Measurements from ENCODE around the gene TMEM185B. TPM values are rescaled to one million over a fixed set of nuclear protein-coding genes. Genes with fewer than 3 reads are reported as not detected.
A peak's percentile ranks its signal among the peaks of the same experiment; 100 is the strongest.

The TMEM185B gene
- total and polyA plus RNA-seq, 10 of the 15 experiments (the other 5 are each of a cell fraction or from before 2014, with no cell fraction given), result 2.4 to 20.9 (median 14.5) TPM

DNA sequence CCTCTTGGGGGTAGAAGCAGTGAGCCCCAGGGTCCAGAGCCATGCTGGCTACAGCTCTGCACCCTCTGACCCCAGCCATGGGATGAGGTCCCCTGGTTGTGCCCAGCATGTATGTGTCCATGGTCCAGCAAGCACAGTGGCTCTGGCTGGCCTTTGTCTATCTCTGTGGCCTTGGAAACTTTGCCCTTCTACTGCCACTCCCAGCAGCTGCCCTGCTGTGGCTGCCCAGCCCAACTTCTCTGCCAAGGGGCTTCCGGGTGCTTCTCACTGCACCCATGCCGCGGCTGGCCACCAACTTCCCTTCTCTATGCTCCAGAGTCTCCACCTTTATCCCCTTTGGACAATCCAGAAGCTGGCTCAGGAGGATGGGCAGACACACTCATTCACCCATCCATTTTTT, 18.8 kb downstream of the TMEM185B start (continued):
- TF ChIP-seq, protein P1, sequence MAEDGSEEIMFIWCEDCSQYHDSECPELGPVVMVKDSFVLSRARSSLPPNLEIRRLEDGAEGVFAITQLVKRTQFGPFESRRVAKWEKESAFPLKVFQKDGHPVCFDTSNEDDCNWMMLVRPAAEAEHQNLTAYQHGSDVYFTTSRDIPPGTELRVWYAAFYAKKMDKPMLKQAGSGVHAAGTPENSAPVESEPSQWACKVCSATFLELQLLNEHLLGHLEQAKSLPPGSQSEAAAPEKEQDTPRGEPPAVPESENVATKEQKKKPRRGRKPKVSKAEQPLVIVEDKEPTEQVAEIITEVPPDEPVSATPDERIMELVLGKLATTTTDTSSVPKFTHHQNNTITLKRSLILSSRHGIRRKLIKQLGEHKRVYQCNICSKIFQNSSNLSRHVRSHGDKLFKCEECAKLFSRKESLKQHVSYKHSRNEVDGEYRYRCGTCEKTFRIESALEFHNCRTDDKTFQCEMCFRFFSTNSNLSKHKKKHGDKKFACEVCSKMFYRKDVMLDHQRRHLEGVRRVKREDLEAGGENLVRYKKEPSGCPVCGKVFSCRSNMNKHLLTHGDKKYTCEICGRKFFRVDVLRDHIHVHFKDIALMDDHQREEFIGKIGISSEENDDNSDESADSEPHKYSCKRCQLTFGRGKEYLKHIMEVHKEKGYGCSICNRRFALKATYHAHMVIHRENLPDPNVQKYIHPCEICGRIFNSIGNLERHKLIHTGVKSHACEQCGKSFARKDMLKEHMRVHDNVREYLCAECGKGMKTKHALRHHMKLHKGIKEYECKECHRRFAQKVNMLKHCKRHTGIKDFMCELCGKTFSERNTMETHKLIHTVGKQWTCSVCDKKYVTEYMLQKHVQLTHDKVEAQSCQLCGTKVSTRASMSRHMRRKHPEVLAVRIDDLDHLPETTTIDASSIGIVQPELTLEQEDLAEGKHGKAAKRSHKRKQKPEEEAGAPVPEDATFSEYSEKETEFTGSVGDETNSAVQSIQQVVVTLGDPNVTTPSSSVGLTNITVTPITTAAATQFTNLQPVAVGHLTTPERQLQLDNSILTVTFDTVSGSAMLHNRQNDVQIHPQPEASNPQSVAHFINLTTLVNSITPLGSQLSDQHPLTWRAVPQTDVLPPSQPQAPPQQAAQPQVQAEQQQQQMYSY (CRISPR knock-in tag; IDR thresholded peaks at IDR 0.05), result no peak

DNA sequence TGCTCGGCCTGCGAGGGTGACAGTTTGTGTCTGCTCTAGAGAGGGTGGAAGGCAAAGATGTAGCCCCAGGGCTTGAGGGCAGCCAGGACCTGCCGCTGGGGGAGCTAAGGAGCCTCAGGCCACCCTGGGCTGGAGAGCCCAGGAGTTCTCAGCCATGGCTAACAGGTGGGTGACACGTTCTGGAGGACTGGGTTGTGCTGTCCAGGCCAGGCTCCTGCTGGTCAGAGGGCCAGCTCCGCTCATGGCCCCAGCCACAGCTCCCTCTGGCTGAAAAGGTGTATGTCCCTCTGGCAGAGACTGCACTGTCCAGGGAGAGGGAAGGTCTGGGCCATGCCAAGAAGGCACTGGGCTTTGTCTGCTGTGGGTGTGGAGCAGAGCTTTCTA, 19.2 kb downstream of the TMEM185B start:
- DNase-seq (ENCODE audit: low read depth, low spot score), result no peak
- in situ Hi-C loops (cut with MboI), result loop anchor here (25.0 kb wide), 1 partner anchor 483 kb away; no protein-coding TSS in a partner anchor
- no peak for TF ChIP-seq RBBP5 (conservative IDR thresholded peaks at IDR 0.05)

More for the DNA sequence above, 19.2 kb downstream of the TMEM185B start:
- Histone ChIP-seq H3K36me3 (ENCODE audit: control insufficient read depth in 2 of 2, insufficient read depth in 2 of 2, low read length in 1 of 2) (no peaks in the 10 kb centered on the region), H3K4me2 (ENCODE audit: control insufficient read depth, insufficient read depth) (no peak overlapping the region), H3K27ac (ENCODE audit: control insufficient read depth, insufficient read depth) (no peak overlapping the region), H3K9me3 (replicated peaks; ENCODE audit: control insufficient read depth, insufficient read depth, low read length) (no peaks in the 10 kb centered on the region), H3K4me3 (no peak overlapping the region), H2AFZ (ENCODE audit: control insufficient read depth, low read depth, low read length) (no peak overlapping the region), H3K4me1 (ENCODE audit: control insufficient read depth, insufficient read depth, low read length) (no peaks in the 10 kb centered on the region), H4K20me1 (ENCODE audit: control insufficient read depth, insufficient read depth) (no peaks in the 10 kb centered on the region), H3K79me2 (ENCODE audit: control insufficient read depth, insufficient read depth, low read length) (no peaks in the 10 kb centered on the region), H3K27me3 (replicated peaks in 1 of 2; ENCODE audit: control insufficient read depth in 2 of 2, insufficient read depth in 2 of 2, low read length in 1 of 2) (no peaks in the 10 kb centered on the region), H3K9ac (ENCODE audit: control insufficient read depth, insufficient read depth, low read length) (no peak overlapping the region)
- peak; percentile 58 for ATAC-seq
- BruUV-seq (replicated peaks), result no TSS peak
- intact Hi-C loops (cut with micrococcal nuclease; ENCODE audit: unreplicated experiment), result no loop called here
- FAIRE-seq, result no peak
- ChIA-PET POLR2A (no interaction called here), RAD21 (ENCODE audit: unreplicated experiment) (interaction anchor here (6.3 kb wide), 1 partner anchor 108 kb away, joined by 50 read pairs; no protein-coding TSS in a partner anchor), CTCF (interaction anchor here (0.7 to 1.0 kb wide), 3 partner anchors 19 to 109 kb away, joined by 3 read pairs; partner anchors contain the start of gene TMEM185B), SMC1A (ENCODE audit: uncharacterized antibody, unreplicated experiment) (interaction anchor here (0.6 to 3.3 kb wide), 3 partner anchors 51 to 109 kb away, joined by 3 to 29 read pairs (median 4); no protein-coding TSS in a partner anchor)
- WGBS (ENCODE audit: insufficient coverage, insufficient replicate concordance, low lambda C conversion rate, missing lambda C conversion rate), result 74% methylated on average over 5 of the region's 5 CpGs

Data from GM12878 (cell line).